CD4-positive, alpha-beta T cell (primary cell): ENCODE measurements around the gene IQGAP2. TPM values are rescaled to one million over a fixed set of nuclear protein-coding genes. Genes with fewer than 3 reads are reported as not detected.

Experiments
- ATAC-seq: fragments of 200-7000 bp; cut with Tn5 transposase; one replicate; pipeline ENCODE4 v1.10.0; 2022; ENCODE audit warnings: mild to moderate bottlenecking; ENCODE audit not compliant: poor library complexity
- CTCF ChIA-PET: fragments of 350-600 bp; sonication (Branson Sonifier 250); formaldehyde crosslinking; loops from one replicate; lab custom pipeline; 2021; ENCODE audit warnings: antibody characterized with exemption, inconsistent platforms; lab: Charles Lee
- POLR2A ChIA-PET: fragments of 350-600 bp; sonication (Branson Sonifier 250); formaldehyde crosslinking; loops from one replicate; lab custom pipeline; 2021; ENCODE audit warnings: antibody characterized with exemption, inconsistent platforms; lab: Charles Lee
- DNase-seq, 14 experiments: peaks; one replicate each; pipeline ENCODE4 v3.0.0-alpha.2; 2013 to 2020; ENCODE audit warnings: mixed read lengths in 2 of 14
- H3K27ac ChIP-seq, 2 donors: one replicate each; pipeline versions ENCODE4 v1.5.1 to v1.7.0; 2013; ENCODE audit warnings: low read length in 2 of 2, low read depth in 1 of 2, mild to moderate bottlenecking in 1 of 2
- H3K27me3 ChIP-seq, 2 experiments: 1 replicate in 1 of 2; 2 replicates in 1 of 2; pipeline versions ENCODE4 v1.6.1 to v1.7.0; 2013; ENCODE audit warnings: low read length in 2 of 2, control low read depth in 1 of 2, mild to moderate bottlenecking in 1 of 2, moderate library complexity in 1 of 2; ENCODE audit not compliant: insufficient read depth in 2 of 2, control insufficient read depth in 1 of 2
- H3K36me3 ChIP-seq: one replicate; pipeline ENCODE4 v1.6.1; 2013; ENCODE audit warnings: low read length, control low read depth; ENCODE audit not compliant: insufficient read depth
- H3K4me1 ChIP-seq: one replicate; pipeline ENCODE4 v1.6.1; 2013; ENCODE audit warnings: low read length, control low read depth; ENCODE audit not compliant: insufficient read depth
- H3K4me3 ChIP-seq: one replicate; pipeline ENCODE4 v1.5.1; 2013; ENCODE audit warnings: mild to moderate bottlenecking, low read length, moderate library complexity
- H3K9me3 ChIP-seq, 2 experiments: 1 replicate in 1 of 2; 2 replicates in 1 of 2; pipeline versions ENCODE4 v1.6.1 to v1.7.0; 2013; ENCODE audit warnings: low read length in 2 of 2, mild to moderate bottlenecking in 2 of 2, control low read depth in 1 of 2, moderate library complexity in 1 of 2; ENCODE audit not compliant: control insufficient read depth in 1 of 2, insufficient read depth in 1 of 2
- H3K27ac Mint-ChIP-seq: one replicate; pipeline ENCODE4 v1.8.0; 2020; ENCODE audit warnings: mixed read lengths
- H3K27me3 Mint-ChIP-seq: one replicate; pipeline ENCODE4 v1.8.0; 2021; ENCODE audit warnings: mixed read lengths
- H3K36me3 Mint-ChIP-seq: one replicate; pipeline ENCODE4 v1.8.0; 2021; ENCODE audit warnings: low read depth, mixed read lengths
- H3K4me1 Mint-ChIP-seq: one replicate; pipeline ENCODE4 v1.8.0; 2021; ENCODE audit warnings: low read depth, mixed read lengths
- H3K4me3 Mint-ChIP-seq: one replicate; pipeline ENCODE4 v1.8.0; 2020; ENCODE audit warnings: mild to moderate bottlenecking, mixed read lengths
- H3K9me3 Mint-ChIP-seq: one replicate; pipeline ENCODE4 v1.8.0; 2020; ENCODE audit warnings: mixed read lengths
- CTCF ChIP-seq: fragments of 200-600 bp; IDR thresholded peaks from one replicate; pipeline ENCODE4 v1.8.0; 2022; ENCODE audit warnings: antibody characterized with exemption, mild to moderate bottlenecking
- intact Hi-C, 2 experiments: fragments of 100-400 bp; cut with DNase I in 1 of 2; cut with micrococcal nuclease in 1 of 2; formaldehyde crosslinking; loops; one replicate each; pipeline versions ENCODE4 v1.15.1 to v1.9.0; 2023 to 2025; cut with DNase I, micrococcal nuclease
- total RNA-seq, 174 experiments: library from RNA in 2 of 174; stranded (reverse) in 2 of 174; gene quantifications; one replicate each; pipeline ENCODE4 v1.2.3 and lab custom pipeline; 2021 to 2026

IQGAP2 gene
- total RNA-seq, 2 experiments from 2014 or later: 58.8 TPM

GRCh38 chr5:76663573-76663972, 260.5 kb downstream of the IQGAP2 start:
- Histone ChIP-seq H3K9me3 (no peaks in the 10 kb centered on the region), H3K4me3 (no peak overlapping the region), H3K27ac (no peak overlapping the region), H3K4me1 (no peaks in the 10 kb centered on the region), H3K27me3 (no peaks in the 10 kb centered on the region), H3K36me3 (peaks cover 78% of the 10 kb centered on the region)
- DNase-seq (no peak), ATAC-seq (no peak)
- H3K4me3 Mint-ChIP-seq: no peak overlapping the region
- TF ChIP-seq CTCF: no peak
- H3K36me3 Mint-ChIP-seq: peaks cover 96% of the 10 kb centered on the region
- no peaks in the 10 kb centered on the region for H3K9me3 Mint-ChIP-seq
- intact Hi-C loops: no loop called here
- H3K27me3 Mint-ChIP-seq: no peaks in the 10 kb centered on the region
- no peaks in the 10 kb centered on the region for H3K4me1 Mint-ChIP-seq
- POLR2A ChIA-PET: no interaction called here
- no peak overlapping the region for H3K27ac Mint-ChIP-seq
- CTCF ChIA-PET: no interaction called here

GRCh38 chr5:76664079-76664478, 261.0 kb downstream of the IQGAP2 start:
- Mint-ChIP-seq H3K27me3 (no peaks in the 10 kb centered on the region), H3K4me3 (no peak overlapping the region), H3K36me3 (peaks cover 95% of the 10 kb centered on the region), H3K27ac (no peak overlapping the region), H3K4me1 (no peaks in the 10 kb centered on the region), H3K9me3 (no peaks in the 10 kb centered on the region)
- no peak for DNase-seq
- H3K4me3 ChIP-seq: no peak overlapping the region
- no peaks in the 10 kb centered on the region for H3K4me1 ChIP-seq
- POLR2A ChIA-PET: no interaction called here
- intact Hi-C loops: no loop called here
- peaks cover 80% of the 10 kb centered on the region for H3K36me3 ChIP-seq
- H3K27me3 ChIP-seq: no peaks in the 10 kb centered on the region
- CTCF ChIA-PET: no interaction called here
- no peak for TF ChIP-seq CTCF
- no peaks in the 10 kb centered on the region for H3K9me3 ChIP-seq
- ATAC-seq: no peak
- H3K27ac ChIP-seq: no peak overlapping the region

- H3K27me3 ChIP-seq: no peaks in the 10 kb centered on the region
- intact Hi-C loops: no loop called here
- no peak overlapping the region for H3K27ac Mint-ChIP-seq
- ChIA-PET POLR2A (no interaction called here), CTCF (no interaction called here)
- no peaks in the 10 kb centered on the region for H3K9me3 Mint-ChIP-seq
- H3K4me3 Mint-ChIP-seq: no peak overlapping the region
- H3K27me3 Mint-ChIP-seq: no peaks in the 10 kb centered on the region
- peaks cover 97% of the 10 kb centered on the region for H3K36me3 Mint-ChIP-seq
- no peak overlapping the region for H3K4me3 ChIP-seq
- H3K36me3 ChIP-seq: peaks cover 86% of the 10 kb centered on the region
- H3K9me3 ChIP-seq: no peaks in the 10 kb centered on the region
- no peak overlapping the region for H3K27ac ChIP-seq
- no peak for TF ChIP-seq CTCF
- no peaks in the 10 kb centered on the region for H3K4me1 ChIP-seq
- DNase-seq (no peak), ATAC-seq (no peak)
- H3K4me1 Mint-ChIP-seq: no peaks in the 10 kb centered on the region
Observed at GRCh38 chr5:76667495-76667894, 264.4 kb downstream of the IQGAP2 start.
